ENCODE results near the gene TMA7.

GRCh38 chr3:48463703-48464102 is 23.6 kb downstream of the TMA7 start:
- TF ChIP-seq ZIC2 (tag by site-specific recombination; IDR thresholded peaks at IDR 0.05) (no peak), CTCF (tag by site-specific recombination; IDR thresholded peaks at IDR 0.05) (no peak), BCL11A (tag by site-specific recombination; IDR thresholded peaks at IDR 0.05; ENCODE audit: low read depth) (no peak), ZFP3 (tag by site-specific recombination; IDR thresholded peaks at IDR 0.05; ENCODE audit: low read depth) (no peak), ZNF488 (tag by site-specific recombination; IDR thresholded peaks at IDR 0.05) (no peak), ZNF558 (tag by site-specific recombination; IDR thresholded peaks at IDR 0.05) (no peak), MEIS1 (CRISPR knock-in tag; IDR thresholded peaks at IDR 0.05; ENCODE audit: borderline replicate concordance) (no peak), ZNF624 (tag by site-specific recombination; IDR thresholded peaks at IDR 0.05) (no peak), TCF7L2 (IDR thresholded peaks at IDR 0.05; ENCODE audit: borderline replicate concordance, low read depth, low read length) (no peak), ZBTB21 (tag by site-specific recombination; IDR thresholded peaks at IDR 0.05) (no peak), ZNF677 (tag by site-specific recombination; IDR thresholded peaks at IDR 0.05) (no peak), SALL2 (tag by site-specific recombination; IDR thresholded peaks at IDR 0.05; ENCODE audit: borderline replicate concordance) (no peak), ZNF560 (tag by site-specific recombination; IDR thresholded peaks at IDR 0.05; ENCODE audit: borderline replicate concordance) (no peak)
- TF ChIP-seq, protein P1, sequence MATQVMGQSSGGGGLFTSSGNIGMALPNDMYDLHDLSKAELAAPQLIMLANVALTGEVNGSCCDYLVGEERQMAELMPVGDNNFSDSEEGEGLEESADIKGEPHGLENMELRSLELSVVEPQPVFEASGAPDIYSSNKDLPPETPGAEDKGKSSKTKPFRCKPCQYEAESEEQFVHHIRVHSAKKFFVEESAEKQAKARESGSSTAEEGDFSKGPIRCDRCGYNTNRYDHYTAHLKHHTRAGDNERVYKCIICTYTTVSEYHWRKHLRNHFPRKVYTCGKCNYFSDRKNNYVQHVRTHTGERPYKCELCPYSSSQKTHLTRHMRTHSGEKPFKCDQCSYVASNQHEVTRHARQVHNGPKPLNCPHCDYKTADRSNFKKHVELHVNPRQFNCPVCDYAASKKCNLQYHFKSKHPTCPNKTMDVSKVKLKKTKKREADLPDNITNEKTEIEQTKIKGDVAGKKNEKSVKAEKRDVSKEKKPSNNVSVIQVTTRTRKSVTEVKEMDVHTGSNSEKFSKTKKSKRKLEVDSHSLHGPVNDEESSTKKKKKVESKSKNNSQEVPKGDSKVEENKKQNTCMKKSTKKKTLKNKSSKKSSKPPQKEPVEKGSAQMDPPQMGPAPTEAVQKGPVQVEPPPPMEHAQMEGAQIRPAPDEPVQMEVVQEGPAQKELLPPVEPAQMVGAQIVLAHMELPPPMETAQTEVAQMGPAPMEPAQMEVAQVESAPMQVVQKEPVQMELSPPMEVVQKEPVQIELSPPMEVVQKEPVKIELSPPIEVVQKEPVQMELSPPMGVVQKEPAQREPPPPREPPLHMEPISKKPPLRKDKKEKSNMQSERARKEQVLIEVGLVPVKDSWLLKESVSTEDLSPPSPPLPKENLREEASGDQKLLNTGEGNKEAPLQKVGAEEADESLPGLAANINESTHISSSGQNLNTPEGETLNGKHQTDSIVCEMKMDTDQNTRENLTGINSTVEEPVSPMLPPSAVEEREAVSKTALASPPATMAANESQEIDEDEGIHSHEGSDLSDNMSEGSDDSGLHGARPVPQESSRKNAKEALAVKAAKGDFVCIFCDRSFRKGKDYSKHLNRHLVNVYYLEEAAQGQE (tag by site-specific recombination; IDR thresholded peaks at IDR 0.05) = no peak
